ENCODE measurements around the gene RAD1. TPM values are rescaled to one million over a fixed set of nuclear protein-coding genes. Genes with fewer than 3 reads are reported as not detected.

The RAD1 gene
- polyA plus RNA-seq, 1 donor (not counting 4 experiments of a cell fraction or from before 2014, with no cell fraction given): 23.1 TPM

- Histone ChIP-seq H4K20me1 (ENCODE audit: control insufficient read depth, extremely low read depth, insufficient read depth, low read length) (no peaks in the 10 kb centered on the region), H3K79me2 (ENCODE audit: control insufficient read depth, insufficient read depth, low read length) (no peaks in the 10 kb centered on the region), H2AFZ (ENCODE audit: control insufficient read depth, low read length) (no peak overlapping the region), H3K27me3 (ENCODE audit: control insufficient read depth, extremely low read depth, insufficient read depth, low read length) (no peaks in the 10 kb centered on the region), H3K9ac (ENCODE audit: control insufficient read depth, extremely low read depth, insufficient read depth, low read length) (no peak overlapping the region), H3K9me3 (ENCODE audit: control insufficient read depth, low read depth, low read length) (no peaks in the 10 kb centered on the region), H3K4me2 (ENCODE audit: control insufficient read depth, extremely low read depth, insufficient read depth, low read depth, low read length) (no peak overlapping the region), H3K27ac (ENCODE audit: control insufficient read depth, insufficient read depth, low read length) (no peak overlapping the region), H3K36me3 (ENCODE audit: control insufficient read depth in 2 of 2, extremely low read depth in 1 of 2, insufficient read depth in 2 of 2, low read length in 2 of 2) (no peaks in the 10 kb centered on the region), H3K4me3 (ENCODE audit: control insufficient read depth in 2 of 3, extremely low read depth in 1 of 3, insufficient read depth in 2 of 3, low read depth in 1 of 3, low read length in 3 of 3) (no peak overlapping the region), H3K4me1 (ENCODE audit: control insufficient read depth, extremely low read depth, insufficient read depth, low read length) (peaks cover 5% of the 10 kb centered on the region), H3K9me1 (ENCODE audit: control insufficient read depth, extremely low read depth, insufficient read depth, low read length) (no peaks in the 10 kb centered on the region)
- dilution Hi-C loops (cut with MboI; ENCODE audit: extremely low pct_ligation_motif_present, low sequenced_read_pairs): no loop called here
- DNase-seq (ENCODE audit: low read depth, low spot score) (no peak), FAIRE-seq (no peak)
- TF ChIP-seq EZH2 (IDR thresholded peaks at IDR 0.05; ENCODE audit: low read length): no peak
- TF ChIP-seq CTCF (optimal IDR thresholded peaks at IDR 0.05 in 1 of 3, IDR thresholded peaks at IDR 0.05 in 1 of 3, conservative IDR thresholded peaks at IDR 0.05 in 1 of 3; ENCODE audit: extremely low read depth in 1 of 3, insufficient read depth in 2 of 3, low read length in 3 of 3): no peak
Observed at GRCh38 chr5:34897646-34898045, 17.7 kb downstream of the RAD1 start.

GRCh38 chr5:34895641-34896419, 19.5 kb downstream of the RAD1 start:
- Histone ChIP-seq H3K9ac (ENCODE audit: control insufficient read depth, extremely low read depth, insufficient read depth, low read length) (no peak overlapping the region), H3K9me3 (ENCODE audit: control insufficient read depth, low read depth, low read length) (no peaks in the 10 kb centered on the region), H2AFZ (ENCODE audit: control insufficient read depth, low read length) (no peak overlapping the region), H3K27me3 (ENCODE audit: control insufficient read depth, extremely low read depth, insufficient read depth, low read length) (no peaks in the 10 kb centered on the region), H3K4me2 (ENCODE audit: control insufficient read depth, extremely low read depth, insufficient read depth, low read depth, low read length) (no peak overlapping the region), H3K4me3 (ENCODE audit: control insufficient read depth in 2 of 3, extremely low read depth in 1 of 3, insufficient read depth in 2 of 3, low read depth in 1 of 3, low read length in 3 of 3) (no peak overlapping the region), H3K9me1 (ENCODE audit: control insufficient read depth, extremely low read depth, insufficient read depth, low read length) (no peaks in the 10 kb centered on the region), H4K20me1 (ENCODE audit: control insufficient read depth, extremely low read depth, insufficient read depth, low read length) (no peaks in the 10 kb centered on the region), H3K4me1 (ENCODE audit: control insufficient read depth, extremely low read depth, insufficient read depth, low read length) (peaks cover 5% of the 10 kb centered on the region), H3K79me2 (ENCODE audit: control insufficient read depth, insufficient read depth, low read length) (no peaks in the 10 kb centered on the region), H3K27ac (ENCODE audit: control insufficient read depth, insufficient read depth, low read length) (no peak overlapping the region), H3K36me3 (ENCODE audit: control insufficient read depth in 2 of 2, extremely low read depth in 1 of 2, insufficient read depth in 2 of 2, low read length in 2 of 2) (no peaks in the 10 kb centered on the region)
- dilution Hi-C loops (cut with MboI; ENCODE audit: extremely low pct_ligation_motif_present, low sequenced_read_pairs): no loop called here
- TF ChIP-seq EZH2 (IDR thresholded peaks at IDR 0.05; ENCODE audit: low read length) (no peak), CTCF (optimal IDR thresholded peaks at IDR 0.05 in 1 of 3, IDR thresholded peaks at IDR 0.05 in 1 of 3, conservative IDR thresholded peaks at IDR 0.05 in 1 of 3; ENCODE audit: extremely low read depth in 1 of 3, insufficient read depth in 2 of 3, low read length in 3 of 3) (no peak)
- DNase-seq (ENCODE audit: low read depth, low spot score) (no peak), FAIRE-seq (no peak)

All from keratinocyte (primary cell).